HG02678 (cell line): ENCODE measurements around the gene DUSP5.

ENCODE experiments used
- ATAC-seq: cut with Tn5 transposase; IDR thresholded peaks from one replicate; pipeline ENCODE4 v1.9.1; 2021; ENCODE audit warnings: mild to moderate bottlenecking, moderate library complexity; ENCODE audit not compliant: unreplicated experiment

DUSP5 gene

GRCh38 chr10:110498982-110499795 is 1.5 kb downstream of the DUSP5 start:
- peak; percentile 17 for ATAC-seq

- ATAC-seq = no peak
Measured at GRCh38 chr10:110499796-110500514, 2.2 kb downstream of the DUSP5 start.

- ATAC-seq = no peak
Measured at GRCh38 chr10:110500515-110500905, 2.8 kb downstream of the DUSP5 start.

- ATAC-seq = peak; percentile 10
Measured at GRCh38 chr10:110501142-110501937, 3.6 kb downstream of the DUSP5 start.

GRCh38 chr10:110502072-110502845 is 4.6 kb downstream of the DUSP5 start:
- ATAC-seq = no peak

GRCh38 chr10:110502851-110503301 is 5.2 kb downstream of the DUSP5 start:
- ATAC-seq = peak; percentile 36

GRCh38 chr10:110503528-110504110 is 5.9 kb downstream of the DUSP5 start:
- no peak for ATAC-seq

GRCh38 chr10:110504111-110504735 is 6.5 kb downstream of the DUSP5 start:
- peak; percentile 67 for ATAC-seq

- ATAC-seq = no peak
Measured at GRCh38 chr10:110505130-110505770, 7.5 kb downstream of the DUSP5 start.

GRCh38 chr10:110506448-110506847 is 8.7 kb downstream of the DUSP5 start:
- ATAC-seq = no peak

- ATAC-seq = no peak
Measured at GRCh38 chr10:110507346-110507745, 9.6 kb downstream of the DUSP5 start.

- ATAC-seq = no peak
Measured at GRCh38 chr10:110508159-110508788, 10.6 kb downstream of the DUSP5 start.

GRCh38 chr10:110508806-110509544 is 11.3 kb downstream of the DUSP5 start:
- ATAC-seq = no peak

- no peak for ATAC-seq
Measured at GRCh38 chr10:110509560-110509959, 11.9 kb downstream of the DUSP5 start.

GRCh38 chr10:110510086-110510485 is 12.4 kb downstream of the DUSP5 start:
- no peak for ATAC-seq

GRCh38 chr10:110510730-110511129 is 13.0 kb downstream of the DUSP5 start:
- ATAC-seq = no peak

- ATAC-seq = no peak
Measured at GRCh38 chr10:110511734-110512449, 14.2 kb downstream of the DUSP5 start.
